ENCODE results near the gene INSRR. TPM values are rescaled to one million over a fixed set of nuclear protein-coding genes. Genes with fewer than 3 reads are reported as not detected.

Gene INSRR
- total RNA-seq, 1 donor from 2014 or later: 0.05 TPM

Other genes starting within 250 kb of the INSRR start
- not detected in 2 replicates for gene HAPLN2, start 239.7 kb downstream of the INSRR start, total RNA-seq
- gene BCAN, start 217.0 kb downstream of the INSRR start, total RNA-seq: 0.11 TPM in 1 of 2 replicates, not detected in the other
- 1,770 and 2,264 TPM in 2 replicates for gene NES, start 181.7 kb downstream of the INSRR start, total RNA-seq
- 5.3 and 6.2 TPM in 2 replicates for gene CRABP2, start 153.5 kb downstream of the INSRR start, total RNA-seq
- 8.9 and 13.5 TPM in 2 replicates for gene METTL25B, start 130.6 kb downstream of the INSRR start, total RNA-seq
- gene ISG20L2, start 130.4 kb downstream of the INSRR start, total RNA-seq: 12.8 and 19.7 TPM in 2 replicates
- gene MRPL24, start 118.0 kb downstream of the INSRR start, total RNA-seq: 60.6 and 65.6 TPM in 2 replicates
- 299 and 305 TPM in 2 replicates for gene HDGF, start 107.4 kb downstream of the INSRR start, total RNA-seq
- gene PRCC, start 91.6 kb downstream of the INSRR start, total RNA-seq: 50.1 and 52.6 TPM in 2 replicates
- gene SH2D2A, start 42.3 kb downstream of the INSRR start, total RNA-seq: not detected in 2 replicates
- gene NTRK1, start 1.7 kb upstream of the INSRR start, total RNA-seq: 0.10 and 2.5 TPM in 2 replicates
- 0.05 TPM in 1 of 2 replicates, not detected in the other for gene PEAR1, start 34.6 kb upstream of the INSRR start, total RNA-seq
- gene LRRC71, start 61.5 kb upstream of the INSRR start, total RNA-seq: not detected in 2 replicates
- gene ARHGEF11, start 186.6 kb upstream of the INSRR start, total RNA-seq: 19.3 and 22.0 TPM in 2 replicates
- not detected in 2 replicates for gene ETV3L, start 240.7 kb upstream of the INSRR start, total RNA-seq

All from myocyte (in vitro differentiated cells).